Calu3 (cell line): ENCODE measurements around the gene NSF. TPM values are rescaled to one million over a fixed set of nuclear protein-coding genes. Genes with fewer than 3 reads are reported as not detected.
"Not testable (repeated sequence)": the region's sequence is repeated elsewhere in the genome, so short reads cannot be mapped to it uniquely, and the experiment has no call there.

ENCODE experiments used
- Bru-seq: library from RNA; stranded (reverse); fragments of 400-500 nt; gene quantifications from one replicate; lab custom pipeline; 2021; lab: Mats Ljungman, UMichigan
- BruChase-seq, 2 experiments: library from RNA; stranded (reverse); fragments of 400-500 nt; gene quantifications; one replicate each; lab custom pipeline; 2021; lab: Mats Ljungman, UMichigan
- BruUV-seq: library from RNA; stranded (reverse); fragments of 400-500 nt; replicated peaks from 2 replicates; lab custom pipeline; 2021; lab: Mats Ljungman, UMichigan
- CTCF ChIA-PET: fragments of 300-600 bp; sonication (Branson Sonifier 250); formaldehyde crosslinking; loops from one replicate; lab custom pipeline; 2022; ENCODE audit warnings: antibody characterized with exemption; lab: Charles Lee
- DNase-seq: peaks from one replicate; pipeline ENCODE4 v3.0.0; 2022
- H3K27ac Mint-ChIP-seq: one replicate; pipeline ENCODE4 v1.8.0; 2022; ENCODE audit warnings: mixed read lengths; ENCODE audit not compliant: unreplicated experiment
- H3K27me3 Mint-ChIP-seq: one replicate; pipeline ENCODE4 v1.8.0; 2022; ENCODE audit warnings: mixed read lengths; ENCODE audit not compliant: unreplicated experiment
- H3K36me3 Mint-ChIP-seq: one replicate; pipeline ENCODE4 v1.8.0; 2022; ENCODE audit warnings: mild to moderate bottlenecking, moderate library complexity, mixed read lengths; ENCODE audit not compliant: insufficient read depth, unreplicated experiment
- H3K4me1 Mint-ChIP-seq: one replicate; pipeline ENCODE4 v1.8.0; 2022; ENCODE audit warnings: mild to moderate bottlenecking, low read depth, mixed read lengths; ENCODE audit not compliant: unreplicated experiment
- H3K4me3 Mint-ChIP-seq: one replicate; pipeline ENCODE4 v1.8.0; 2022; ENCODE audit warnings: mild to moderate bottlenecking, low read depth, moderate library complexity, mixed read lengths; ENCODE audit not compliant: unreplicated experiment
- H3K9me3 Mint-ChIP-seq: one replicate; pipeline ENCODE4 v1.8.0; 2022; ENCODE audit warnings: low read depth, mixed read lengths; ENCODE audit not compliant: unreplicated experiment
- intact Hi-C: fragments of 100-400 bp; cut with micrococcal nuclease; formaldehyde crosslinking; loops from one replicate; pipeline ENCODE4 v1.10.0; 2022; ENCODE audit not compliant: unreplicated experiment
- long read RNA-seq: library from polyadenylated mRNA; stranded (forward); transcript quantifications from one replicate; pipeline ENCODE4 v2.0.0, GENCODE V29; 2022
- total RNA-seq: library from RNA; stranded (reverse); gene quantifications from 2 replicates; pipeline ENCODE4 v1.2.3, GENCODE V29; 2022

The NSF gene
- total RNA-seq (79.0 and 89.7 TPM in 2 replicates), Bru-seq, nascent RNA (percentile 76 among the genes with signal in this experiment), BruChase-seq, experiment 1, labeled RNA remaining after a 6-hour chase (percentile 67 among the genes with signal in this experiment), BruChase-seq, experiment 2, labeled RNA remaining after a 2-hour chase (percentile 59 among the genes with signal in this experiment)
- long read RNA-seq, transcript NSF-201 (21 exons, 3,983 nt), result major isoform, 103 of 127 reads
- long read RNA-seq, partial matches to known transcripts, result 7 of 127 reads
- long read RNA-seq, other reads (novel, unspliced or antisense), result 13 of 127 reads

DNA sequence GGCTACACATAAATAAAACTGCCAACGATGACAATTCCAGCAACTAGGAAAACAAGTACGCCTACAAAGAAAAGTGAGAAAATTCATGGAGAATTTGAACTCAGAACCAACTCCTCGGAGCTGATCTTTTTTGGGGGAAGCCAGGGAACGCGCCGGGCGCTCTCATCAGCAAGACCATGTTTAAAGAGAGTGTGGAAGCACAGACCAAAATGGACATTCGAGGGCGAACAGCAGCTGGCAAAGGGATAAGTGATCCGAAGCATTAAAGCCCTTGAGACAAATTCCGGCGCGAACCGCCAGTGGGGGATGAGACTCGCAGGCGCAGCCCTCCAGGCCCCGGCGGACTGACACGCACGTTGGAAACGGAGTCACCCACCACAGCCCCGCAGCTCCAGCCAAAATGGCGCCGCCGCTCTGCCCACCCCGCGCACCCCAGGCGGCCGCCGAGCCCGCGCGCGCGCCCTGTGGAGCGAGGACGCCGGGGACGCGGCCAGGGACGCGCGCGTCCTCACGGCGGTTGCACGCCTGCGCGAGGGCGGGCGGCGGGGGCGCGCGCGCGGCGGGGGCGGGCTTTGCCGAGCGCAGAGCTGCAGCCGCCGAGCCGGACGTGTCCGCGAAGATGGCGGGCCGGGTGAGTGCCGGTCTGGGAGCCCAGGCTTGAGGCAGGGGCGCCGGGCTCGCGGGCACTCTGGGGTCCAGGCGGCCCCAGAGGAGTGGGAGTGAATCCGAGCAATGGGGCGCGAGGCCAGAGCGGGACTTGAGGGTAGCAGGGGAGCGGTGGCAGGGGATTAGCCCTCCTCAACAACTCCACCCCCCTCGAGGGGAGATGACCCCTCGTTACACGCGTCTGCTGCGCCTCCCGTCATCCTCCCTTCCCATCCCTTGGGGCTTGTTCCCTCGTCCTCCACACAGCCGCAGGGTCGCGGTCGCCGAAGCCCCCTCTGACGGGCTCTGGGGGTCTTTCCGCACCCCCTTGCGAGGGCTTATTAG is at the start of gene NSF:
TSS of gene NSF (plus strand) at position 513 of the 990 bp plus-strand sequence. CDS start at position 620, 107 bp downstream.
- H3K4me3 Mint-ChIP-seq, H3K27ac Mint-ChIP-seq, H3K4me1 Mint-ChIP-seq, CTCF ChIA-PET, H3K36me3 Mint-ChIP-seq, H3K9me3 Mint-ChIP-seq, intact Hi-C loops, DNase-seq, H3K27me3 Mint-ChIP-seq: not testable (repeated sequence)
- BruUV-seq, result TSS peak; percentile 89

DNA sequence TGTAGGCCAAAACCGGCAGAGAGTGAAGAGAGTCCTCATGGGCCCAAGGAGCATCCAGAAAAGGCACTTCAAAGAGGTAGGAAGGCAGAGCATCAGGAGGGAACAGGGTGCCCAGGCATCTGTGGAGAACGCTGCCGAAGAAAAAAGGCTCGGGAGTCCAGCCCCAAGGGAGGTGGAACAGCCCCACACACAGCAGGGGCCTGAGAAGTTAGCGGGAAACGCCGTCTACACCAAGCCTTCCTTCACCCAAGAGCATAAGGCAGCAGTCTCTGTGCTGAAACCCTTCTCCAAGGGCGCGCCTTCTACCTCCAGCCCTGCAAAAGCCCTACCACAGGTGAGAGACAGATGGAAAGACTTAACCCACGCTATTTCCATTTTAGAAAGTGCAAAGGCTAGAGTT is 41.9 kb upstream of the NSF start:
- CTCF ChIA-PET, H3K4me3 Mint-ChIP-seq, DNase-seq, H3K4me1 Mint-ChIP-seq, intact Hi-C loops, H3K27ac Mint-ChIP-seq, H3K9me3 Mint-ChIP-seq, BruUV-seq, H3K36me3 Mint-ChIP-seq, H3K27me3 Mint-ChIP-seq: not testable (repeated sequence)

DNA sequence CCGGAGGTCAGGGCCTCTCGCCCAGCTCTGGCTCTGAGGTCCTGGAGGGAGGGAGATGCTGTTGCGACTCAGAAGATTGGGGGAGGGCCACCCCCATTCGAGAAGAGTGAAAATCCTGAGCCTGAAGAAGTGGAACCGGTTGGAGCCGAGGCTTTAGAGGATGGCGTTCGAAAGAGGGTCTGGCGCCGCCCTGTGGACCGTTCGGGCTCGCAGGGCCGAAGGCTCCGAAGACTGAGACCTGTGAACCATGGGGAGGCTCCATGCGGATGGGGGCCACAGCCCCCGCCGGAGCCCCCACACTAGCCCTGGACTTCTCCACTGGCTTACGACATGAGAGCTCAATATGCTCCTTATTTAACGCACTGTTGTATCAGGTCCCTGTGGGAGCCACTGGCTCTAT is 31.3 kb upstream of the NSF start:
- DNase-seq, H3K4me1 Mint-ChIP-seq, H3K27ac Mint-ChIP-seq, H3K4me3 Mint-ChIP-seq, H3K9me3 Mint-ChIP-seq, intact Hi-C loops, H3K36me3 Mint-ChIP-seq, H3K27me3 Mint-ChIP-seq, BruUV-seq, CTCF ChIA-PET: not testable (repeated sequence)

DNA sequence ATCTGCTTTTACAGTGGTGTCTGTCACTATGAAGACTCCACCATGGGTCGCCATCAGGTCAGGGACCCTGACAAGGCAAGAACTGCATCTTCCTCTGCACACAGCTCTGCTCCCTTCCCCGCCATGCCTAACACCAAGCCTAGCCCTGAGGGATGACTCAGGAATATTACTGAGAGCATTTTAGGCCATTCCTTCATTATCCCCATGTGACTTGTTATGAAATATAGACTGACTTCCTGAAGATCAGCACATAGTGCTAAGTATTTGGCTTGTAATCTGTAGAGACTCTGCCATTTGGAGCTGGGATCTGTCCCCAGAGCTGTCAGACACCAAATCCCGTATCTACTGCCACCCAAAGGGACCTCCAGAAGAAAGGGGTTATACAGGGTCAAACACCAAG is 30.4 kb upstream of the NSF start:
- TSS peak; percentile 22 for BruUV-seq
- H3K36me3 Mint-ChIP-seq, H3K4me1 Mint-ChIP-seq, H3K27ac Mint-ChIP-seq, CTCF ChIA-PET, H3K27me3 Mint-ChIP-seq, intact Hi-C loops, H3K9me3 Mint-ChIP-seq, H3K4me3 Mint-ChIP-seq, DNase-seq: not testable (repeated sequence)

DNA sequence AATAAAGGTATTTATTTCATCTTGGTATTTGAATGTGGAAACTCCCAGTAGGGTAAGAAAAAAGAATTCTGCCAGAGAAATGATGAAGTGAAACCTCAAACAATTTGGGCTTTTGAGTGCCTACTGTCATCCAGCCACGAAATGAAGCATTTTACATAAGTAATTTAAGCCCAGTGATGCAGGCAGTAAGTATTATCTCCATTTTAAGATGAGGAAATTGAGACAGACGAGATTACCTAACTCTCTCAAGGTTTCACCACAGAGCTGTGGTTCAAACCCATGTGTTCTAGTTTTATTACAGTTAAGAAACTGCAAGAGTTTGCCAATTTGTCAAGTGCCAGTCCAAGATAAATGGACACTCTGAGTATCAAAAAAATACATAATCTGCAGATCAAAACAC is 24.2 kb upstream of the NSF start:
- BruUV-seq, H3K9me3 Mint-ChIP-seq, DNase-seq, H3K4me3 Mint-ChIP-seq, H3K4me1 Mint-ChIP-seq, H3K27me3 Mint-ChIP-seq, intact Hi-C loops, H3K36me3 Mint-ChIP-seq, CTCF ChIA-PET, H3K27ac Mint-ChIP-seq: not testable (repeated sequence)

DNA sequence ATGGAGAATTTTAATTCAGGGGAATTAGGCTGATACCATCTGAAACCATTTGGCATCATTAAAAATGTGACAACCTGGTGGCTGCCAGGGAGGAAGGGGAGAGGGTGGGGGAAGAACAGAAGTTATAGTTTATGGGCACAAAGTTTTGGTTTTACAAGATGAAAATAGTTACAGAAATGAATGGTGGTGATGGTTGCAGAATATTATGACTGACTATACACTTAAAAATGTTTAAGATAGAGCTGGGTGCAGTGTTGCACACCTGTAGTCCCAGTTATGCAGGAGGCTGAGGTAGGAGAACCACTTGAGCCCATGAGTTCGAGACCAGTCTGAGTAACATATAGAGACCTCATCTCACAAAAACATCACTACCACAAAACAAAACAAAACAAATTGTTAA is 23.5 kb upstream of the NSF start:
- H3K27ac Mint-ChIP-seq, H3K27me3 Mint-ChIP-seq: not testable (repeated sequence)

DNA sequence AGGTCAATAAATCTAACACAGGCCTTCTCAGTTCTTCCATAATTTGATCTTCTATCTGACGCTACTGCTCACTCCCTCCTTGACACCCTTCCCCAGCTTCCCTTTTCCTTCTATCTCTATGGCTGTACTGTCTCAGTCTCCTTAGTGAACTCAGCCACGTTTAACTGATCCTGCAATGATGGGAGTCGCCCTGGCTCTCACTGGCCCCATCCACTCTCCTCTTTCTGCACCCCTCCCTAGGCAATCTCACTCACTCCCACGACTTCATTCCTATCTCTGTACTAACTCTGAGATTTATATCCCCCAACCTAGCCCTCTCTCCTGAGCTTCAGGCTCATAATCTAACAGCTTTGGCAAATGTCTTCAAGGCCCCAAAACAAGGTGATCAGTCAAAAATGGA is 18.7 kb upstream of the NSF start:
- H3K27me3 Mint-ChIP-seq, H3K36me3 Mint-ChIP-seq, BruUV-seq, H3K4me1 Mint-ChIP-seq, CTCF ChIA-PET, H3K9me3 Mint-ChIP-seq, DNase-seq, intact Hi-C loops, H3K4me3 Mint-ChIP-seq, H3K27ac Mint-ChIP-seq: not testable (repeated sequence)

More for the DNA sequence above, 23.5 kb upstream of the NSF start:
- DNase-seq, CTCF ChIA-PET, intact Hi-C loops, H3K9me3 Mint-ChIP-seq, H3K36me3 Mint-ChIP-seq, H3K4me3 Mint-ChIP-seq, H3K4me1 Mint-ChIP-seq, BruUV-seq: not testable (repeated sequence)

DNA sequence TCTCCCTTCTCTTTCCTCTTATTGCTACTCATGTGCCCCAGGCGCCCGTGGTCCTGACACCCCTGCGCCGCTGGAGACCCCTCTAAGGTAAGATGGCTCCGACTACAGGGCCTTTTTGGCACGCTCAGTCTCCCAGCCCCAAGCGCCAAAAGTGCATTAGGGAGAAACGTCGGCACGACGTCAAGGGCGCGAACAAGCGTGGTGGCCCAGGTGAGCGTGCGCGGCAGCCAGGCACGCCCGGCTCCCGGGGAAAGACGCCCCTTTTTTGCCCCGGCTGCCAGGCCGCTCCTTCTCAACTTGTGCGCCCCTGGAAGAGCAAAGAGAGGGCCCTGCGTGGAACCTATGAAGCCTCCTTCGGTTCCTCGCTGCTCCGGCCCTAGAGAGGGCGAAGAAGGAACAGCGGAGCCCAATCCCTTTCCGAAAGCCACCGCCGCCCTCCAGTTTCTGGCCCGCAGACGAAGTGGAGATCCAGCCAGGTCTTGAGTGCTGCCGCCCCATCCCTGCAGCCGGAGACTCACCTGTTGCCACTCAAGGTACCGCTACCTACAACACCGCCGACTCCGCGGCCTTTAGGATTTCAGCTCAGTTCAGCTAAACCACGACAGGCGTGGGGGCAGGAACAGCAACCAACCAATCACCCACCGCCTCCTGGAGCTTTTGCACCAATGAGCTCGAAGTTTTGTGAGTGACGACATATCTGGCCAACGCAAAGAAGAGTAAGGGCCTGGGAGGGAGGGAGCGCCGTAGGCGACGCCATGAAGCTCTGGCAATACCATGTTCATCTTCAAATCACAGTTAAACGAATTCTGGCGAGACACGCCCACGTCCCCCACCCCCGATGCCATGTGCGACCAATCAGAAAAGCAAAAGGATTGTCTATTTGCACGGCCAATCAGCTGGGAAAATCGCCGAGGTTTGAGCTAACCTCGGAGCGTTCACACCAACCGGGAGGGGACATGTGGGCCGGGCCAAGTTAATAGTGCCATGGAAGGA is 11.1 kb upstream of the NSF start, which contains the start of gene ARL17A:
TSS of gene ARL17A (minus strand) at position 609 of the 993 bp plus-strand sequence. CDS start 3,369 bp downstream, outside the sequence.
- CTCF ChIA-PET, H3K4me1 Mint-ChIP-seq, H3K36me3 Mint-ChIP-seq, H3K4me3 Mint-ChIP-seq, H3K9me3 Mint-ChIP-seq, intact Hi-C loops, H3K27ac Mint-ChIP-seq, H3K27me3 Mint-ChIP-seq: not testable (repeated sequence)
- BruUV-seq, result TSS peak; percentile 92
- peak; percentile 92 for DNase-seq

DNA sequence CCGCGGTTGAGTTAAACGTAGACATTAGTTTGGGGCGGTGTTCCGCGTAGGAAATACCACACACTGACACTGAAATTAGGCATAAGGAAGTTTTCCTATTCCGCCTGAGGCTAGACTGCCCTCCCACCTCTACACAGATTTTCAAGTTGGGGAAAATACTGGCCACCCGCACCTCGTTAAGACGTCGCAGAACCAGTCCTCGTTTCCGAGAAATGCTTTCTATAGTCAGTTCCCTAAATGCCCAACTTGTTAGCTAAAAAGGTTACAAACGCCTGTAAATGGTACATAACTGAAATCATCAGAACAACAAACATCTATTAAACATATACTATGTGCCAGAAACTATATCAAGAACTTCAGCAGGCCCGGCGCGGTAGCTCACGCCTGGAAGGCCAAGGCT is 10.4 kb upstream of the NSF start:
- H3K4me1 Mint-ChIP-seq, H3K4me3 Mint-ChIP-seq, H3K27me3 Mint-ChIP-seq: not testable (repeated sequence)

More for the DNA sequence above, 10.4 kb upstream of the NSF start:
- intact Hi-C loops, CTCF ChIA-PET, H3K9me3 Mint-ChIP-seq, DNase-seq, BruUV-seq, H3K27ac Mint-ChIP-seq, H3K36me3 Mint-ChIP-seq: not testable (repeated sequence)
